Measurements from ENCODE around the gene RAB5A. TPM values are rescaled to one million over a fixed set of nuclear protein-coding genes. Genes with fewer than 3 reads are reported as not detected.
"Not testable (repeated sequence)": the region's sequence is repeated elsewhere in the genome, so short reads cannot be mapped to it uniquely, and the experiment has no call there.

Gene RAB5A
- total RNA-seq, 2 donors from 2014 or later, result 39.7 to 40.6 TPM

DNA sequence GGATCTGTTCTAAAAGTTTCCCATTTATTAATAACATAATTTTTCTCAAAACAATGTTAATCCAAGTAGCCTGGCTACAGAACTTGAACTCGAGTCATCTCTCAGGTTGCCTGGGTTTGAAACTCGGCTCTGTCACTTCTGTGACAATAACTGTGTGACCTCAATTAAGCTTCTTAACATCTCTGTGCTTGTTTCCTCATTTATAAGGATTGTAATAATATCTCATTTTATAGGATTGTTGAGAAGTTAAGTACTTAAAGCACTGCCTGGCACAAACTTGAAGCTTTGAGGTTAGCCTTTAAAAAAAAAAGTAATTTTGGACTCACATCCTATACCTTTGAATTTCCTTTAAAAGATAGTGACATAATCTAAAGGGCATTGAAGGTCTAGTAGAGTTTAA is 3.4 kb downstream of the RAB5A start:
- Histone ChIP-seq H3K36me3 (peaks cover 11% of the 10 kb centered on the region), H3K4me3 (no peak overlapping the region), H3K27me3 (no peaks in the 10 kb centered on the region), H3K9me3 (no peaks in the 10 kb centered on the region), H3K27ac (no peak overlapping the region), H3K4me1 (peaks cover 0 to 47% of the 10 kb centered on the region in 2 donors)
- no peak for TF ChIP-seq CTCF (IDR thresholded peaks at IDR 0.05)
- no peak for DNase-seq (ENCODE audit: low spot score)

GRCh38 chr3:19954676-19955075 is 7.8 kb downstream of the RAB5A start:
- H3K4me1 ChIP-seq, result peaks cover 0 to 25% of the 10 kb centered on the region in 2 donors
- H3K36me3 ChIP-seq, result peaks cover 11% of the 10 kb centered on the region
- no peak for DNase-seq (ENCODE audit: low spot score)
- TF ChIP-seq CTCF (IDR thresholded peaks at IDR 0.05), result no peak
- H3K27me3 ChIP-seq, result no peaks in the 10 kb centered on the region
- no peak overlapping the region for H3K4me3 ChIP-seq
- no peaks in the 10 kb centered on the region for H3K9me3 ChIP-seq
- no peak overlapping the region for H3K27ac ChIP-seq

DNA sequence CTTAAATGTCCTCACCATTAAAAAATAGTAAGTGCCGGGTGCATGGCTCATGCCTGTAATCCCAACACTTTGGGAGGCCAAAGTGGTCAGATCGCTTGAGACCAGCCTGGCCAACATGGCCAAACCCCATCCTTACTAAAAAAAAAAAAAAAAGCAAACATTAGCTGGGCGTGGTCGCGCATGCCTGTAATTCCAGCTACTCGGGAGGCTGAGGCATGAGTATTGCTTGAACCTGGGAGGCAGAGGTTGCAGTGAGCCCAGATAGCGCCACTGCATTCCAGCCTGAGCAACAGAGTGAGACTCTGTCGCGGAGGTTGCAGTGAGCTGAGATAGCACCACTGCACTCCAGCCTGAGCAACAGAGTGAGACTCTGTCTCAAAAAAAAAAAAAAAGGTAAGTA is 10.5 kb downstream of the RAB5A start:
- H3K4me1 ChIP-seq, result peaks cover 0 to 18% of the 10 kb centered on the region in 2 donors
- not testable (repeated sequence) for H3K27me3 ChIP-seq; H3K27ac ChIP-seq; H3K36me3 ChIP-seq; H3K4me3 ChIP-seq; H3K9me3 ChIP-seq; DNase-seq (ENCODE audit: low spot score)

DNA sequence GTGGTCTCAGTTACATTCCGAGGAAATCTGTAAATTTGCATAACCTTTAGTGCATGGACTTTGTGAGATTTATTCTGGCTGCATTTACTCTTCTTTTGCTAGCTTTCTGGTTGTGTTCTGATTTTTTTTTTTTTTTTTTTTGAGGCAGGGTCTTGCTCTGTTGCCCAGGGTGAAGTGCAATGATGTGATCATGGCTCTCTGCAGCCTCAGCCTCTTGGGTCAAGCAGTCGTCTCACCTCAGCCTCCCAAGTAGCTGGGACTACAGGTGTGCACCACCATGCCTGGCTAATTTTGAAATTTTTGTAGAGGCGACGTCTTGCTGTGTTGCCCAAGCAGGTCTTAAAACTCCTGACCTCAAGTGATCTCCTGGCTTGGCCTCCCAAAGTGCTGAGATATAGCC is 12.6 kb downstream of the RAB5A start:
- no peak for DNase-seq (ENCODE audit: low spot score)
- H3K27me3 ChIP-seq, result no peaks in the 10 kb centered on the region
- no peak for TF ChIP-seq CTCF (IDR thresholded peaks at IDR 0.05)
- H3K27ac ChIP-seq, result no peak overlapping the region
- peaks cover 0 to 13% of the 10 kb centered on the region in 2 donors for H3K4me1 ChIP-seq
- no peaks in the 10 kb centered on the region for H3K9me3 ChIP-seq
- no peak overlapping the region for H3K4me3 ChIP-seq
- no peaks in the 10 kb centered on the region for H3K36me3 ChIP-seq

GRCh38 chr3:19960696-19961095 is 13.8 kb downstream of the RAB5A start:
- Histone ChIP-seq H3K27me3 (no peaks in the 10 kb centered on the region), H3K4me3 (no peak overlapping the region), H3K4me1 (peaks cover 0 to 15% of the 10 kb centered on the region in 2 donors), H3K36me3 (no peaks in the 10 kb centered on the region), H3K9me3 (no peaks in the 10 kb centered on the region), H3K27ac (no peak overlapping the region)
- no peak for DNase-seq (ENCODE audit: low spot score)
- no peak for TF ChIP-seq CTCF (IDR thresholded peaks at IDR 0.05)

DNA sequence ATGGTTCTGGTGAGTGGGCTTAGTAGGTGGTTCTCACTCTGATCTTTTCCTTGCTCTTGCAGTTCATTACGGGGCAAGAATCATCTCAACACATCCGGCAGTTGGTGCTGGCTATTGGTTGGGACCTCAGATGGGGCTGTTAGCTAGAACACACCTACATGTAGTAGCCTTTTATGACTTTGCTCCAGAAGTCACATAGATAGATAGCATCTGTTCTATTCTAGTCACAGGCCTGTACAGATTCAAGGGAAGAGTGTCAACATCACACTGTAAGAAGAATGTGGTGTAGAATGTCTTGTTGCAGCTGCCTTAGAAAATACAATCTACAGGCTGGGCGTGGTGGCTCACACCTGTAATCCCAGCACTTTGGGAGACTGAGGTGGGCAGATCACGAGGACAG is 15.1 kb downstream of the RAB5A start:
- H3K9me3 ChIP-seq, result no peaks in the 10 kb centered on the region
- H3K4me3 ChIP-seq, result no peak overlapping the region
- H3K27ac ChIP-seq, result no peak overlapping the region
- H3K27me3 ChIP-seq, result no peaks in the 10 kb centered on the region
- TF ChIP-seq CTCF (IDR thresholded peaks at IDR 0.05), result no peak
- H3K36me3 ChIP-seq, result no peaks in the 10 kb centered on the region
- DNase-seq (ENCODE audit: low spot score), result no peak
- H3K4me1 ChIP-seq, result peaks cover 0 to 18% of the 10 kb centered on the region in 2 donors

Data from right atrium auricular region (tissue), 2 donors.